Stimulated activated CD4-positive, alpha-beta T cell treated with anti-CD3 and anti-CD28 coated beads, Interleukin-2, amount 100 ng/mL, for 24 hours (primary cell): Measurements from ENCODE around the gene SYTL5.
"Not testable (repeated sequence)": the region's sequence is repeated elsewhere in the genome, so short reads cannot be mapped to it uniquely, and the experiment has no call there.

Experiments
- DNase-seq, 2 donors: peaks; one replicate each; pipeline ENCODE4 v3.0.0-alpha.2; 2020

Gene SYTL5

DNA sequence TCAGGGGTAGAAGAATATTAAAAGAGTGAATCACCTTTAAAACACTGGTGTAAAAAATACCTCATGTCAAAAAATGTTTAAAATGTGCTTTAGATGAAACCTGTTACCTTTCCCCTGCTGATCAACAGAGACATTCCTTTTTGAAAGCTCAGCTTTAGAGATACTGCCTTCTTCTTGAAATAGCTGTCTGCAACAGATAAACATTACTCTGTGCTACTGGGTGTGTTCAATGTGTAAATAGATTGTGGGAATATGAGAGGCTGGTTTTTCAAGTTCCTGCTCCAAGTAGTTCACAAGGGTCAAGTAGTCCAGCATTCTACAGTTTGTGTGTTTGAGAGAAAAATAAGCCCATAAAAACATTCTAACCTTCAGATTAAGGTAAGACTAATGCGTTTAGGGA is at the start of gene SYTL5:
Gene SYTL5, plus strand, starts transcription at position 263 of the 400 bp plus-strand sequence. CDS start 27,337 bp downstream, outside the sequence.
- DNase-seq, result no peak

- DNase-seq, result no peak
These were observed 47.7 kb upstream of the SYTL5 start for GRCh38 chrX:37958525-37959211.

DNA sequence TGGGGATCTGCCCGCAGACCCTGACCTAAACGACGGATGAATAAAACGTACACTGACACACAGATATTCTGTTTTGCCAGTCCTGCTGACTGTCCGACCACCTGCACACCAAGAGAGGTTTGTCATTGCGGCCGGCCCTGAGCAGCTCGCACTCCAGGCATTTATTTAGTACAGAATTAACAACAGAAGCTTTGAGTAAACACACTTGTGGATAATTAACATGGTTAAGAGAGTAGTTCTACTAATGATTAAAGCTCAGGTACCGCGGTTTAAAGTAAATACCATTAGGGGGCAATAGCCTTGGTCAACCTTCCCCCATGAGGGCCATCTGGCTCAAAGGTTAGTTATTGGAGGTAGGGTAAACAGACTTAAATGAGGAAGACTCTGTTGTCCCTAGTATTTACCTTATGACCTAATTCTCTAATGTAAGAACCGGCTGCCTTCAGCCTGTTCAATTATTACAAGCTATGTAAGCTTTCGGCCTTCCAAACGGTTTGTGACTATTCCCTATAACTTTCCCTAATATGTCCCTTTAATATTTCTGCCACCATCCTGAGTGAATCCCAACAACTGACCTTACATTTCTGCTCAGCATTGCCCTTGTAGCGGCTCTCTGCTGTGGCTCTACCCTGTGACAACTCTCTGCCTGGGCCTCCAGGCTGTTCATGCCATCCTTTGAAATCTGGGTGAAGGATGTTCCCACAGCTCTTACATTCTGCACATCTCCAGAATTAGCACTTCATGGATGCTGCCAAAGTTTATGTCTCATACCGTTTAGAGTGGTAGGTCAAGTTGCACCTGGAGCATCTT is 46.9 kb upstream of the SYTL5 start:
- no peak for DNase-seq

GRCh38 chrX:37961118-37961517 is 45.2 kb upstream of the SYTL5 start:
- no peak for DNase-seq

- no peak for DNase-seq
These were observed 38.6 kb upstream of the SYTL5 start for GRCh38 chrX:37967714-37968113.

- no peak for DNase-seq
These were observed 30.9 kb upstream of the SYTL5 start for GRCh38 chrX:37975421-37975820.

GRCh38 chrX:37976153-37976552 is 30.2 kb upstream of the SYTL5 start:
- no peak for DNase-seq

GRCh38 chrX:37984880-37985279 is 21.5 kb upstream of the SYTL5 start:
- no peak for DNase-seq

- no peak for DNase-seq
These were observed 19.5 kb upstream of the SYTL5 start for GRCh38 chrX:37986893-37987292.

- no peak for DNase-seq
These were observed 17.0 kb upstream of the SYTL5 start for GRCh38 chrX:37989304-37989703.

GRCh38 chrX:37991303-37991702 is 15.1 kb upstream of the SYTL5 start:
- not testable (repeated sequence) for DNase-seq

GRCh38 chrX:37993176-37993575 is 13.2 kb upstream of the SYTL5 start:
- no peak for DNase-seq

DNA sequence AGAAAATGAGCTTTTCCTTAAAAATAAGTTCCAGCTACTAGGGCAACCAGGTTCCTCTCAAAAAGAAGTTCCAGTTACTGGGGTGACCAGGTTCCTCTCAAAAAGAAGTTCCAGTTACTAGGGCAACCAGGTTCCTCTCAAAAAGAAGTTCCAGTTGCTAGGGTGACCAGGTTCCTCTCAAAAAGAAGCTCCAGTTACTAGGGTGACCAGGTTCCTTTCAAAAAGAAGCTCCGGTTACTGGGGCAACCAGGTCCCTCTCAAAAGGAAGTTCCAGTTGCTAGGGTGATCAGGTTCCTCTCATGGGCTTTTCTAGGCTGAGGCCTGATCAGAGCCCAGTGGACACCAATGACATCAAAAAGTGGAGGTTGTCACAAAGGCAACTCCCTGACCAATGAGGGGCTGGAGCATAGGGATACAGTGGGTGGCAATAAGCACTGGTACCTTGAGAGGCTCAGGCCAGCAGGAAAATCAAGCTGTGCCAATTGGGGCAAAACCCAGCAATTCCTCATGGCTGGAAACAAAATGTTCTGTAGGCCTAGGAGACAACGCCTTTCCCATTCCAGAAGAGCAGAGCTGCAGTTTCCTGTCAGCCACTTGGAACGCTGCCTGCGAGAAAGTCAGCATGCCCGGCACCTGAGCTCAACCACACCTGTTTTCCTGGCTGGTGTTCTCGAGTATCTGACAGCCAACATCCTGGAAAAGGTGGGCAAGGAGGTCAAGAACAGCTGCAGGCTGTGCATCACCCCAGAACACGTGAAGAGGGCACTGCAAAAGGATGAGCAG is 12.3 kb upstream of the SYTL5 start:
- DNase-seq, result no peak

DNA sequence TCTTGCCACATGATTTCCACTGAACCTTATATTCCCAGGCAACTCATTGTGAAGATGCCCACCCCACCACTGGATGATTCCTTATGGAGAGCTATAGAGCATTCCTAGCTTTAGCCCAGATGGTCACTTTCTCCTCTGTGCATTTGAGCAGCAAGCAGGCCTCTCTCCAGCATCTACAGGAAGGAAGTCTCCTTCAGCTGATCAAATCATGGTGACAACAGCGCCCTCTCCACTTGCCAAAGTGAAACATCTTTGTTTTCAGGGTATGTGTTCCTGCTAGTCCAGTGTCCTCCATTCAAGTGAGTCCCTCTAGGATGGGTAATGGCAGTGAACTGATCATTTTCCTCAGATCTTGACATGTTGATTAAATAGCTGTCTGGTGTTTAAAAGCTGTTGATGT is 10.9 kb upstream of the SYTL5 start:
- no peak for DNase-seq

- no peak for DNase-seq
These were observed 9.3 kb upstream of the SYTL5 start for GRCh38 chrX:37997096-37997495.

GRCh38 chrX:37998586-37999262 is 7.6 kb upstream of the SYTL5 start:
- no peak for DNase-seq

DNA sequence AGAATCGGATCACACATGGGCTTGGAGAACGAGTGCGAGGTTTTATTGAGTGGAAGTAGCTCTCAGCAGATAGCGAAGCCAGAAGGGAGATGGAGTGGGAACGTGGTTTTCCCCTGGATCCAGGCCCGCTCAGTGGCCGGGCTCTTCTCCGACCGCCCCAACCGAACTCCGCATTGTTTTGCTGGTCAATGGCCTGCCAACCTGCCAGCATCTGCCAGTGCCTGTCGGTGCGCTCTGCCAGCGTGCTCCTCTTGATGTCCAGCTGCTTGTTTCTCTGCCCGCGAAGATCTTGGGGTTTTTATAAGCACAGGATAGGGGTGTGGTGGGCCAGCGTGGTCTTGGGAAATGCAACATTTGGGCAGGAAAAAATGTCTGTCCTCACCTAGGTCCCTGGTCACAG is 5.6 kb upstream of the SYTL5 start:
- no peak for DNase-seq

DNA sequence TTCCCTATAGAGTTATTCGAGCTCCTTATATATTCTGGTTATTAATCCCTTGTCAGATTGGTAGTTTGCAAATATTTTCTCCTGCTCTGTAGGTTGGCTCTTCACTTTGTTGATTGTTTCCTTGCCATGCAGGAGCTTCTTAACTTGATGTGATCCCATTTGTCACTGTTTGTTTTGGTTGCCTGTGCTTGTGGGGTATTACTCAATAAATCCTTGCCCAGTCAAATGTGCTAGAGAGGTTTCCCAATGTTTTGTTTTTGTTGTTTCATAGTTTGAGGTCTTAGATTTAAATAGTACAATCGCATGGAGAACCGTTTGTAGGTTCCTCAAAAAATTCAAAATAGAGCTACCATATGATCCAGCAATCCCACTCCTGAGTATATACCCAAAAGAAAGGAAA is 2.3 kb upstream of the SYTL5 start:
- no peak for DNase-seq

- DNase-seq, result no peak
These were observed 425 bp downstream of the SYTL5 start for GRCh38 chrX:38006778-38007177.

- DNase-seq, result no peak
These were observed 2.3 kb downstream of the SYTL5 start for GRCh38 chrX:38008658-38009057.

- DNase-seq, result no peak
These were observed 3.3 kb downstream of the SYTL5 start for GRCh38 chrX:38009641-38010040.

GRCh38 chrX:38018766-38019425 is 12.5 kb downstream of the SYTL5 start:
- no peak for DNase-seq
